A673 (cell line): Measurements from ENCODE around the gene COL20A1. TPM values are rescaled to one million over a fixed set of nuclear protein-coding genes. Genes with fewer than 3 reads are reported as not detected.

Experiments
- BruUV-seq: library from RNA; stranded (reverse); fragments of 400-500 nt; replicated peaks from 2 replicates; lab custom pipeline; 2021; lab: Mats Ljungman, UMichigan
- CTCF ChIA-PET: fragments of 300-600 bp; sonication (Branson Sonifier 250); formaldehyde crosslinking; loops from one replicate; lab custom pipeline; 2022; ENCODE audit warnings: antibody characterized with exemption; lab: Charles Lee
- POLR2A ChIA-PET: fragments of 300-600 bp; sonication (Branson Sonifier 250); formaldehyde crosslinking; loops from one replicate; lab custom pipeline; 2022; ENCODE audit warnings: antibody characterized with exemption; ENCODE audit not compliant: low non-redundant PET; lab: Charles Lee
- DNase-seq: peaks from one replicate; pipeline ENCODE4 v3.0.0-alpha.2; 2015; ENCODE audit warnings: low spot score
- H3K27ac ChIP-seq: fragments of 200-600 bp; sonication (generic); 2 replicates; pipeline ENCODE4 v1.5.1; 2016; ENCODE audit warnings: mixed run types, low read depth, mild to moderate bottlenecking, mixed read lengths, antibody characterized with exemption, low read length; ENCODE audit not compliant: poor library complexity, severe bottlenecking
- H3K27me3 ChIP-seq: fragments of 200-600 bp; sonication (generic); replicated peaks from 2 replicates; pipeline ENCODE4 v1.6.1; 2017; ENCODE audit warnings: mixed run types, low read depth, mild to moderate bottlenecking, mixed read lengths, antibody characterized with exemption, low read length; ENCODE audit not compliant: insufficient read depth, poor library complexity
- H3K36me3 ChIP-seq: fragments of 200-600 bp; sonication (generic); 2 replicates; pipeline ENCODE4 v1.6.1; 2016; ENCODE audit warnings: mixed run types, mild to moderate bottlenecking, mixed read lengths, antibody characterized with exemption, low read length; ENCODE audit not compliant: insufficient read depth, poor library complexity, severe bottlenecking
- H3K4me1 ChIP-seq: fragments of 200-600 bp; sonication (generic); 2 replicates; pipeline ENCODE4 v1.6.1; 2017; ENCODE audit warnings: mixed run types, mild to moderate bottlenecking, mixed read lengths, antibody characterized with exemption, low read length; ENCODE audit not compliant: insufficient read depth, poor library complexity, severe bottlenecking
- H3K4me3 ChIP-seq: fragments of 200-600 bp; sonication (generic); 2 replicates; pipeline ENCODE4 v1.5.1; 2016; ENCODE audit warnings: low read depth, mixed run types, mild to moderate bottlenecking, mixed read lengths, low read length; ENCODE audit not compliant: poor library complexity, severe bottlenecking
- H3K9me3 ChIP-seq: fragments of 200-600 bp; sonication (generic); 2 replicates; pipeline ENCODE4 v1.6.1; 2016; ENCODE audit warnings: mixed run types, low read depth, mild to moderate bottlenecking, mixed read lengths, antibody characterized with exemption, low read length; ENCODE audit not compliant: poor library complexity, severe bottlenecking
- CTCF ChIP-seq: fragments of 300-800, 200-600 bp; sonication (generic); conservative IDR thresholded peaks from 2 replicates; pipeline ENCODE4 v1.5.1; 2017; ENCODE audit warnings: low read depth, mild to moderate bottlenecking, antibody characterized with exemption, low read length, moderate library complexity, mixed read lengths
- EZH2 ChIP-seq: fragments of 200-600 bp; sonication (generic); IDR thresholded peaks from 2 replicates; pipeline ENCODE4 v1.6.1; 2017; ENCODE audit warnings: borderline replicate concordance, low read depth, mild to moderate bottlenecking, mixed read lengths, antibody characterized with exemption, low read length; ENCODE audit not compliant: poor library complexity, severe bottlenecking
- intact Hi-C: fragments of 100-400 bp; cut with micrococcal nuclease; formaldehyde crosslinking; loops from one replicate; pipeline ENCODE4 v1.10.0; 2022; ENCODE audit not compliant: unreplicated experiment
- total RNA-seq: library from RNA; stranded (reverse); gene quantifications from 2 replicates; pipeline ENCODE4 v1.2.3, GENCODE V29; 2021

Gene COL20A1
- total RNA-seq, 1 experiment from 2014 or later, result not detected

DNA sequence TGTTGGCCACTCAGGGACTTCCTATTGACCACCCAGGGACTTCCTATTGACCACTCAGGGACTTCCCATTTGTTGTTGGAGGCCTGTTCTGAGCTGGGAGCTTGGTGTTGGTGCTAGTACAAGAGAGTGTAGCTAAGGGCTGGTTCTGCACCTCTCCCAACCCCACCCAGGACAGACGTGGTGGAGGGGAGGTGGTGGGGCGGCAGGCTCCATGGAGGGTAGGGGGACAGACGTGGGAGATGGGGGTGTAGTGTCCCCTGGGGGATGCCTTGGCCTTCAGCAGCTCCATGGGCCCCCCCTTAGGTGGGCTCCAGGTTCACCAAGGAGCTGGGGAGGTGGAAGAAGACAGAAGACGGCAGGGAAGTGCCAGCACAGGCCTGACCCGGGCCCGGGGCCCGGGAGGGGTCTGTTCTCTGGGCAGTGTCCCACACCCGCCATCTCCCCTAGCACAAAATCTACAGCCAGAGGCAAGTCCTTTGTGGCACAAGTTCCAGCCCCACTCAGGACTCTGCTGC lies 34.3 kb downstream of the COL20A1 start:
- Histone ChIP-seq H3K27ac (peak overlapping the region; percentile 66), H3K4me3 (no peak overlapping the region), H3K9me3 (no peaks in the 10 kb centered on the region), H3K4me1 (no peaks in the 10 kb centered on the region), H3K36me3 (no peaks in the 10 kb centered on the region), H3K27me3 (no peaks in the 10 kb centered on the region)
- intact Hi-C loops, result no loop called here
- BruUV-seq, result no TSS peak
- TF ChIP-seq CTCF, result no peak
- no peak for TF ChIP-seq EZH2
- DNase-seq, result no peak
- ChIA-PET CTCF (no interaction called here), POLR2A (interaction anchor here (0.7 kb wide), 1 partner anchor 839 kb away, joined by 6 read pairs; no protein-coding TSS in a partner anchor)

DNA sequence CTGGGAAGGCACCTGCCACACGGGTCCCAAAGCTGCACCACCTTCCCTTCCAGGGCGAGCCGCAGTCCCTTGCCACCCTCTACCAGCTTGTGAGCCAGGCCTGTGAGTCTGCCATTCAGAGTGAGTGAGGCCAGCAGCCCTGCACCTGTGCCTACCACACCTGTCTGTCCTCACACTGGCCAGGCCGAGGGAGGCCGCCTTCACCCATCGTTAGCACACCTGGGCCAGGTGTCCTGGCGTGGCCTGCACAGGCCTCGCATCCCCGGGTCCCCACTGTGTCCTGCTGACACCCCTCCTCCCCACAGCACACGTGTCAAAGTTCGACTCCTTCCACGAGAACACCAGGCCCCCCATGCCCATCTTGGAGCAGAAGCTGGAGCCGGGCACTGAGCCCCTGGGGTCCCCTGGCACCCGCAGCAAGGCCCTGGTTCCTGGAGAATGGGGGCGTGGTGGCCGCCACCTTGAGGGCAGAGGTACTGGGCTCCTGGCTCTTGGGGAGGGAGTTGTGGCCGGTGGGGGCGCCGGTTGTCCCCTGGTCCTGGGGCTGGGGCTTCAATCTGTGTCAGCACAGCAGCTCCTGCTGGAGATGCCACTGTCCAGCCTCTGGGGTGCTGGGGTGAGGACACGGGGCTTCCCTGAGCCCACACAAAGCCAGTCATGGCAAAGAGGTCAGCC lies 35.2 kb downstream of the COL20A1 start:
- Histone ChIP-seq H3K4me1 (no peaks in the 10 kb centered on the region), H3K36me3 (no peaks in the 10 kb centered on the region), H3K4me3 (no peak overlapping the region), H3K27ac (no peak overlapping the region), H3K27me3 (no peaks in the 10 kb centered on the region), H3K9me3 (no peaks in the 10 kb centered on the region)
- intact Hi-C loops, result no loop called here
- no peak for TF ChIP-seq CTCF
- no peak for TF ChIP-seq EZH2
- no TSS peak for BruUV-seq
- ChIA-PET CTCF (no interaction called here), POLR2A (no interaction called here)
- DNase-seq, result no peak

DNA sequence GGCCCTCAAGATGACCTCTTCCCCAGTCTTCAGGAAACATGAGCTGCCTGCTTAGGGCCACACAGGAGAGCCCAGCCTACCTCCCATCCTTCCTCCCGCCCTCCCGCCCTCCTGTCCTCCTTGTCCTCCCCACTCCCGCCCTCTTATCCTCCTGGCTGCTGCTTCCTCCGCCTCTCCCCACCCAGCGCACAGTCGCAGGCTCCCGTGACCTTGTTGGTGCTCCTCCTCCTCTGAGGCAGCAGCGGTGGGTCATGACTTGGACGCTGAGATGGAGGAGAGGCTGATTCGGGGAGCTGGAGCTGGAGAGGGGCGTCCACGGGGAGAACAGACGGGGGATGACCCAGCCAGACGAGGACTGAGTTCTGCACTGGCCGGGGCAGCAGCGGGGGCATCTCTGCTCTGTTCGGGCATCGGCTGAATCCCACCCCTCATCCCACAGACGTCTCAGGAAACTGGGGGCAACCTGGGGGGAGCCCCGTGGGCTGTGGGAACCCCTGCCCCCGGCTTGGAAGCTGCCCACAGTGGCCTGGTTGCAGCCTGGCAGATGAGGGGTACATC lies 35.8 kb downstream of the COL20A1 start:
- no peak overlapping the region for H3K4me3 ChIP-seq
- no peak overlapping the region for H3K27ac ChIP-seq
- no peaks in the 10 kb centered on the region for H3K4me1 ChIP-seq
- no peak for DNase-seq
- no peaks in the 10 kb centered on the region for H3K27me3 ChIP-seq
- intact Hi-C loops, result no loop called here
- H3K36me3 ChIP-seq, result no peaks in the 10 kb centered on the region
- no peak for TF ChIP-seq CTCF
- no peak for TF ChIP-seq EZH2
- no TSS peak for BruUV-seq
- ChIA-PET POLR2A (no interaction called here), CTCF (no interaction called here)
- H3K9me3 ChIP-seq, result no peaks in the 10 kb centered on the region
